Fibroblast of gingiva (primary cell): ENCODE results near the gene STX18.
"Not testable (repeated sequence)": the region's sequence is repeated elsewhere in the genome, so short reads cannot be mapped to it uniquely, and the experiment has no call there.

ENCODE experiments used
- DNase-seq: peaks from one replicate; pipeline ENCODE4 v3.0.0-alpha.2; 2011; ENCODE audit warnings: low read depth

Gene STX18

GRCh38 chr4:4507923-4508322 lies 33.9 kb downstream of the STX18 start:
- no peak for DNase-seq

GRCh38 chr4:4507403-4507802 lies 34.4 kb downstream of the STX18 start:
- no peak for DNase-seq

- DNase-seq: no peak
Measured at GRCh38 chr4:4506961-4507360, 34.9 kb downstream of the STX18 start.

GRCh38 chr4:4505211-4505610 lies 36.6 kb downstream of the STX18 start:
- DNase-seq: not testable (repeated sequence)

- DNase-seq: peak; percentile 12
Measured at GRCh38 chr4:4504783-4505182, 37.1 kb downstream of the STX18 start.

GRCh38 chr4:4502694-4503311 lies 39.0 kb downstream of the STX18 start:
- DNase-seq: peak; percentile 27

GRCh38 chr4:4501679-4502078 lies 40.2 kb downstream of the STX18 start:
- DNase-seq: no peak

- no peak for DNase-seq
Measured at GRCh38 chr4:4499438-4500123, 42.3 kb downstream of the STX18 start.

- DNase-seq: peak; percentile 75
Measured at GRCh38 chr4:4496592-4497372, 45.1 kb downstream of the STX18 start.

- DNase-seq: no peak
Measured at GRCh38 chr4:4494882-4495281, 47.0 kb downstream of the STX18 start.

- peak; percentile 47 for DNase-seq
Measured at GRCh38 chr4:4492161-4492847, 49.5 kb downstream of the STX18 start.

GRCh38 chr4:4491396-4491893 lies 50.4 kb downstream of the STX18 start:
- no peak for DNase-seq

GRCh38 chr4:4490816-4491215 lies 51.0 kb downstream of the STX18 start:
- DNase-seq: no peak

GRCh38 chr4:4490041-4490440 lies 51.8 kb downstream of the STX18 start:
- peak; percentile 31 for DNase-seq

GRCh38 chr4:4488405-4489404 lies 53.1 kb downstream of the STX18 start:
- peak; percentile 80 for DNase-seq

- no peak for DNase-seq
Measured at GRCh38 chr4:4486969-4487368, 54.9 kb downstream of the STX18 start.

- DNase-seq: no peak
Measured at GRCh38 chr4:4485806-4486205, 56.0 kb downstream of the STX18 start.

- DNase-seq: no peak
Measured at GRCh38 chr4:4481399-4481994, 60.4 kb downstream of the STX18 start.

- peak; percentile 30 for DNase-seq
Measured at GRCh38 chr4:4480685-4481398, 61.0 kb downstream of the STX18 start.

GRCh38 chr4:4480205-4480604 lies 61.6 kb downstream of the STX18 start:
- DNase-seq: no peak
